Measurements from ENCODE around the gene ZNF280B. TPM values are rescaled to one million over a fixed set of nuclear protein-coding genes. Genes with fewer than 3 reads are reported as not detected.

Gene ZNF280B
- total and polyA plus RNA-seq, 9 of the 15 experiments (the other 6 are each of a cell fraction or from before 2014, with no cell fraction given) = 7.7 to 29.9 (median 20.0) TPM

DNA sequence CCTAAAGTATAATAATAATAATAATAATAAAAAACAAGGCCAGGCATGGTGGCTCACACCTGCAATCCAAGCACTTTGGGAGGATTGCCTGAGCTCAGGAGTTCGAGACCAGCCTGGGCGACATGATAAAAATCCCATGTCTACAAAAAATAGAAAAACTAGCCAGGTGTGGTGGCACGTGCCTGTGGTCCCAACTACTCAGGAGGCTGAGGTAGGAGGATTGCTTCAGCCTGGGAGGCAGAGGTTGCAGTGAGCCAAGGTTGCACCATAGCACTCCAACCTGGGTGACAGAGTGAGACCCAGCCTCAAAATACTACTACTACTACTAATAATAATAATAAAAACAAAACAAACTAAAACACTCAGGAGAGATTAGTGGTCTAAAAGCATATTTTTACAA, 27.1 kb upstream of the ZNF280B start:
- CTCF ChIA-PET (ENCODE audit: low intra/inter-chr PET ratio) = no interaction called here
- no peak overlapping the region for H2AFZ ChIP-seq (ENCODE audit: low read depth, low read length)
- DNase-seq (ENCODE audit: extremely low read depth in 1 of 4, low spot score in 3 of 4) = no peak
- no peaks in the 10 kb centered on the region for H3K79me2 ChIP-seq (ENCODE audit: control insufficient read depth, insufficient read depth, low read length)
- no peaks in the 10 kb centered on the region for H3K36me3 ChIP-seq (ENCODE audit: control insufficient read depth, insufficient read depth, low read length)
- no peak overlapping the region for H3K9ac ChIP-seq (ENCODE audit: insufficient read depth in 1 of 2, low read depth in 2 of 2, low read length in 2 of 2)
- no peak overlapping the region for H3K4me2 ChIP-seq (ENCODE audit: insufficient read depth, low read length)
- H3K27me3 ChIP-seq (ENCODE audit: control insufficient read depth in 2 of 2, insufficient read depth in 2 of 2, low read length in 2 of 2) = no peaks in the 10 kb centered on the region
- FAIRE-seq = no peak
- TF ChIP-seq ELF2 (CRISPR knock-in tag; IDR thresholded peaks at IDR 0.05) (peak; percentile 31; the same call in 1 of the 2 replicates), RBM17 (IDR thresholded peaks at IDR 0.05; ENCODE audit: borderline replicate concordance, low read depth, low read length) (no peak), TAF9B (IDR thresholded peaks at IDR 0.05; ENCODE audit: partially characterized antibody) (no peak), BHLHE40 (IDR thresholded peaks at IDR 0.05; ENCODE audit: low read length) (peak; percentile 64; the same call in 1 of the 2 replicates), ZC3H8 (IDR thresholded peaks at IDR 0.05) (no peak), ZNF121 (CRISPR knock-in tag; conservative IDR thresholded peaks at IDR 0.05) (no peak), TSC22D4 (tag; IDR thresholded peaks at IDR 0.05) (peak; percentile 75; the same call in 1 of the 2 replicates)
- TF ChIP-seq, protein P1, sequence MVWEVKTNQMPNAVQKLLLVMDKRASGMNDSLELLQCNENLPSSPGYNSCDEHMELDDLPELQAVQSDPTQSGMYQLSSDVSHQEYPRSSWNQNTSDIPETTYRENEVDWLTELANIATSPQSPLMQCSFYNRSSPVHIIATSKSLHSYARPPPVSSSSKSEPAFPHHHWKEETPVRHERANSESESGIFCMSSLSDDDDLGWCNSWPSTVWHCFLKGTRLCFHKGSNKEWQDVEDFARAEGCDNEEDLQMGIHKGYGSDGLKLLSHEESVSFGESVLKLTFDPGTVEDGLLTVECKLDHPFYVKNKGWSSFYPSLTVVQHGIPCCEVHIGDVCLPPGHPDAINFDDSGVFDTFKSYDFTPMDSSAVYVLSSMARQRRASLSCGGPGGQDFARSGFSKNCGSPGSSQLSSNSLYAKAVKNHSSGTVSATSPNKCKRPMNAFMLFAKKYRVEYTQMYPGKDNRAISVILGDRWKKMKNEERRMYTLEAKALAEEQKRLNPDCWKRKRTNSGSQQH (CRISPR knock-in tag; IDR thresholded peaks at IDR 0.05) = peak; percentile 69; the same call in 1 of the 2 replicates
- TF ChIP-seq, protein P2, sequence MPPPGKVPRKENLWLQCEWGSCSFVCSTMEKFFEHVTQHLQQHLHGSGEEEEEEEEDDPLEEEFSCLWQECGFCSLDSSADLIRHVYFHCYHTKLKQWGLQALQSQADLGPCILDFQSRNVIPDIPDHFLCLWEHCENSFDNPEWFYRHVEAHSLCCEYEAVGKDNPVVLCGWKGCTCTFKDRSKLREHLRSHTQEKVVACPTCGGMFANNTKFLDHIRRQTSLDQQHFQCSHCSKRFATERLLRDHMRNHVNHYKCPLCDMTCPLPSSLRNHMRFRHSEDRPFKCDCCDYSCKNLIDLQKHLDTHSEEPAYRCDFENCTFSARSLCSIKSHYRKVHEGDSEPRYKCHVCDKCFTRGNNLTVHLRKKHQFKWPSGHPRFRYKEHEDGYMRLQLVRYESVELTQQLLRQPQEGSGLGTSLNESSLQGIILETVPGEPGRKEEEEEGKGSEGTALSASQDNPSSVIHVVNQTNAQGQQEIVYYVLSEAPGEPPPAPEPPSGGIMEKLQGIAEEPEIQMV (tag; conservative IDR thresholded peaks at IDR 0.05; ENCODE audit: low read depth) = no peak
- TF ChIP-seq, protein P3, sequence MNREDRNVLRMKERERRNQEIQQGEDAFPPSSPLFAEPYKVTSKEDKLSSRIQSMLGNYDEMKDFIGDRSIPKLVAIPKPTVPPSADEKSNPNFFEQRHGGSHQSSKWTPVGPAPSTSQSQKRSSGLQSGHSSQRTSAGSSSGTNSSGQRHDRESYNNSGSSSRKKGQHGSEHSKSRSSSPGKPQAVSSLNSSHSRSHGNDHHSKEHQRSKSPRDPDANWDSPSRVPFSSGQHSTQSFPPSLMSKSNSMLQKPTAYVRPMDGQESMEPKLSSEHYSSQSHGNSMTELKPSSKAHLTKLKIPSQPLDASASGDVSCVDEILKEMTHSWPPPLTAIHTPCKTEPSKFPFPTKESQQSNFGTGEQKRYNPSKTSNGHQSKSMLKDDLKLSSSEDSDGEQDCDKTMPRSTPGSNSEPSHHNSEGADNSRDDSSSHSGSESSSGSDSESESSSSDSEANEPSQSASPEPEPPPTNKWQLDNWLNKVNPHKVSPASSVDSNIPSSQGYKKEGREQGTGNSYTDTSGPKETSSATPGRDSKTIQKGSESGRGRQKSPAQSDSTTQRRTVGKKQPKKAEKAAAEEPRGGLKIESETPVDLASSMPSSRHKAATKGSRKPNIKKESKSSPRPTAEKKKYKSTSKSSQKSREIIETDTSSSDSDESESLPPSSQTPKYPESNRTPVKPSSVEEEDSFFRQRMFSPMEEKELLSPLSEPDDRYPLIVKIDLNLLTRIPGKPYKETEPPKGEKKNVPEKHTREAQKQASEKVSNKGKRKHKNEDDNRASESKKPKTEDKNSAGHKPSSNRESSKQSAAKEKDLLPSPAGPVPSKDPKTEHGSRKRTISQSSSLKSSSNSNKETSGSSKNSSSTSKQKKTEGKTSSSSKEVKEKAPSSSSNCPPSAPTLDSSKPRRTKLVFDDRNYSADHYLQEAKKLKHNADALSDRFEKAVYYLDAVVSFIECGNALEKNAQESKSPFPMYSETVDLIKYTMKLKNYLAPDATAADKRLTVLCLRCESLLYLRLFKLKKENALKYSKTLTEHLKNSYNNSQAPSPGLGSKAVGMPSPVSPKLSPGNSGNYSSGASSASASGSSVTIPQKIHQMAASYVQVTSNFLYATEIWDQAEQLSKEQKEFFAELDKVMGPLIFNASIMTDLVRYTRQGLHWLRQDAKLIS (CRISPR knock-in tag; IDR thresholded peaks at IDR 0.05) = no peak
- TF ChIP-seq, protein P4, sequence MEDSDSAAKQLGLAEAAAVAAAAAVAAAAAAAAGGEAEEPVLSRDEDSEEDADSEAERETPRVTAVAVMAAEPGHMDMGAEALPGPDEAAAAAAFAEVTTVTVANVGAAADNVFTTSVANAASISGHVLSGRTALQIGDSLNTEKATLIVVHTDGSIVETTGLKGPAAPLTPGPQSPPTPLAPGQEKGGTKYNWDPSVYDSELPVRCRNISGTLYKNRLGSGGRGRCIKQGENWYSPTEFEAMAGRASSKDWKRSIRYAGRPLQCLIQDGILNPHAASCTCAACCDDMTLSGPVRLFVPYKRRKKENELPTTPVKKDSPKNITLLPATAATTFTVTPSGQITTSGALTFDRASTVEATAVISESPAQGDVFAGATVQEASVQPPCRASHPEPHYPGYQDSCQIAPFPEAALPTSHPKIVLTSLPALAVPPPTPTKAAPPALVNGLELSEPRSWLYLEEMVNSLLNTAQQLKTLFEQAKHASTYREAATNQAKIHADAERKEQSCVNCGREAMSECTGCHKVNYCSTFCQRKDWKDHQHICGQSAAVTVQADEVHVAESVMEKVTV (CRISPR knock-in tag; IDR thresholded peaks at IDR 0.05) = no peak
- intact Hi-C loops (cut with micrococcal nuclease) = no loop called here
- POLR2A ChIA-PET = interaction anchor here (0.7 to 19.7 kb wide), 11 partner anchors 11 to 71 kb away, joined by 3 to 708 read pairs (median 5); partner anchors contain the start of genes PRAME and ZNF280A
- 42% methylated on average over 3 of the region's 3 CpGs for WGBS (ENCODE audit: insufficient coverage, low coverage, missing lambda C conversion rate)
- ATAC-seq = no peak
- no peaks in the 10 kb centered on the region for H3K9me1 ChIP-seq (ENCODE audit: control insufficient read depth, insufficient read depth, low read length)
- H3K9me3 ChIP-seq (replicated peaks; ENCODE audit: control insufficient read depth, insufficient read depth, low read depth, low read length) = no peaks in the 10 kb centered on the region
- BruUV-seq (replicated peaks) = no TSS peak
- no peak overlapping the region for H3K27ac ChIP-seq (ENCODE audit: extremely low read depth, low read depth, low read length)
- H3K4me3 ChIP-seq = no peak overlapping the region
- in situ Hi-C loops (cut with MboI) = loop anchor here (25.0 kb wide), 1 partner anchor 1123 kb away; the partner anchor contains the start of gene HIC2
- H4K20me1 ChIP-seq (replicated peaks; ENCODE audit: control insufficient read depth, insufficient read depth, low read length) = no peaks in the 10 kb centered on the region
- no peaks in the 10 kb centered on the region for H3K4me1 ChIP-seq (replicated peaks in 1 of 2; ENCODE audit: control insufficient read depth in 2 of 2, insufficient read depth in 2 of 2, low read length in 2 of 2)

All from K562 (cell line).